ENCODE measurements around the gene TMEM175.
A peak's percentile ranks its signal among the peaks of the same experiment; 100 is the strongest.

TMEM175 gene

DNA sequence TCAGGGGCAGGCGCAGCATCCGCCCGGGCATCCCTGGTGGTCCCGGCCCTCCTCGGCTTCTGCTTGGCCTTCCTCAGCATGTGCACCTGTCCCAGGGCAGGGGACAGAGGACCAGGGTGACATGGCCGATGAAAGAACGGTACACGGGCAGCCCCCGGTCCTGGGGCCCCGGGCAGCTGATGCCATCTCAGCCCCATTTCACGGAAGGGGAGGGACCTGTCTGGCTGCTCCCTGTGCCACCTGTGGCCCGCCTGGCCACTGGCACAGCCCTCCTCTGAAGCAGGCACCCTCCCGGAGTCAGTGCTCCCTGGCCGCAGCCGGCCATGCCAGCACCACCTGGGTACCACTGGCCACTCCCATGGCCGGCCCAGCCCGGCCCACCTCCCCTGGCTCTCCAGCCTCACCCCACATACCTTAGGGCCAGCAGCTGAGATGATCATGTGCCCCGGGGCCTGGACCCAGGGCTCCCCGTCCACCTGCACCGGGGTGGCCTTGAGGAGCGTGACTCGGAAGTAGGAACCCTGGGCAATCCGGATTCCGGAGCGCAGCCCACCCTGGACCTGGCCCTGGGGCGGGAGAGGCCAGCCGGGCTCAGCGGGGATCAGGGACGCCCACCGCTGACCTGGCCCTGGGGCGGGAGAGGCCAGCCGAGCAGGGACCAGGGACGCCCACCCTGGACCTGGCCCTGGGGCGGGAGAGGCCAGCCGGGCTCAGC is 28.5 kb downstream of the TMEM175 start:
- DNase-seq = no peak

DNA sequence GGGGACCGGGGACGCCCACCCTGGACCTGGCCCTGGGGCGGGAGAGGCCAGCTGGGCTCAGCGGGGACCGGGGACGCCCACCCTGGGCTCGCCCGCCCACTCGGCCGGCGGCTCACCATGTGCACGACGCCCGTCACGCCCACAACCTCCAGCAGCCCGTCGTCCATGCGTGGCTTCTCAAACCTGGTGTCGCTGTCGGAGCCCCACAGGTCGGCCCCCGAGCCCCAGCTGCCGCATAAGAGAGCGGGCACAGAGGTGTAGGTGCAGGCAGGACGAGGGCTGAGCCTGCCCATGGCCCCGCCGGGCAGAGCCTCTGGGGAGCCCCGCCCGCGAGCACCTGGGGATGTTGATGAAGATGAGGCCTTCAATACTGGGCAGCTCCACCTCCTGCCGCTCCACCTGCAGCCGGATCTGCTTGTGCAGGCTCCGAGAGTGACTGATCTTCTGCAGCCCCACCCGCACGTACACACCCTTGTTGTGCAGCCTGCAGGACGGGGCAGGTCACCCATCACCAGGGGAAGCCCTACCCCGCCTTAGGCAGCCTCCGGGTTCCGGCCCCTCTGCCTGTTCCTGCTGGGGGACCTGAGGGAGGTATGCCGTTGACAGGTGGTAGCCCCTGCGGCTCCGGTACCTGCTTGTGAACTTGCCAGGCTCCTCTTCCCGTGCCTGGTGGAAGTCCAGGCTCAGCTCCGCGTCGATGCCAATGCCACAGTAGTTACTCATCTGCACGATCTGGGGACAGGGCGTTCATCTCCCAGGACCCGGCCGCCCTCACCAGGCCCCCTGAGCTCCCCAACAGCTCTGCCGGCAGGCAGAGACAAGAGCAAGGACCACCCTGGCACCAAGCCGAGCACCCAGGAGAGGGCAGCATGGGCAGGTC is 29.3 kb downstream of the TMEM175 start:
- DNase-seq = peak; percentile 41

DNA sequence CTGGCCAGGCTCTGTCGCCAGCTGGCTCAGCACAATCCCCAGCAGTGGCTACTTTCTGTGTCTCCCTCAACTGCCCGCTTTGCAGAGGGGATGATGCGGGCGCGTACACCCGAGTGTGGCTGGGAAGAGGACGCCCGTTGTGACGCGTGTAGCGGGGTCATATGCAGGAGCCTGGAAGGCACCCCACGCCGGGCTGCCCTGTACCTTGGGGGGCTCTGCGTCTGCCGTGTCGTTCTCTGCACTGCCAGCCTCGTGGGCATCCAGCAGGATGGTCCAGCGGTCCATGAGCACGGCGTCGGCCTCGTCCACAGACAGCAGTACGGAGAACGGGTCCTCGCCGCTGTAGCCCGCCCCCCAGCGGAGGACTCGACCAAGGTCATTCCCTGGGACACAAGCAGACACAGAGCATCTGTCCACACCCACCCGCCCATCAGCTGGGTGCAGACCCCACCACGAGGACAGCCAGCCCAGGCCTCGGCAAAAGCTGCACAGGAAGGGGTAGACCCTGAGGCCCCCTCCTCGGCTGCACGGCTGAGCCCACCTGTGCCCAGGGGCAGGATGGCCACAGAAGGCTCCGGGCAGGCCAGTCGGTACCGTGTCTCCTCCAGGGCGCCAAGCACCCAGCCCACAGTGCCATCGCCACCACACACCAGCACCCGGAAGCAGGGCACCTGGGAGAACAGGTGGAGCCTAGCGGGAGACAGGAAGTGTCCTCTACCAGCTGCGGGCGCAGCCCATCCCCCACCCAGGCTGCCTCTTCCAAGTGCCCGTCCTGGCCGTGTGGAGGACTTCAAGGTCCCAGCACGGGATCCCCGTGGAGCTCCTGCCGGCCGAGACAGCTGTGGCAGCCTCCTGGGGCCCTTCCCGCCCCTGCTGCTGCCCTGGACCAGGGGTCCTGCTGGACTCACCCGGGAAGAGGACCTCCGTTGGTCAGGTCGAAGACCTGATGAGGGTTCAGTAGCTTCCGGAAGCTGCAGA is 30.3 kb downstream of the TMEM175 start:
- DNase-seq = peak; percentile 60

DNA sequence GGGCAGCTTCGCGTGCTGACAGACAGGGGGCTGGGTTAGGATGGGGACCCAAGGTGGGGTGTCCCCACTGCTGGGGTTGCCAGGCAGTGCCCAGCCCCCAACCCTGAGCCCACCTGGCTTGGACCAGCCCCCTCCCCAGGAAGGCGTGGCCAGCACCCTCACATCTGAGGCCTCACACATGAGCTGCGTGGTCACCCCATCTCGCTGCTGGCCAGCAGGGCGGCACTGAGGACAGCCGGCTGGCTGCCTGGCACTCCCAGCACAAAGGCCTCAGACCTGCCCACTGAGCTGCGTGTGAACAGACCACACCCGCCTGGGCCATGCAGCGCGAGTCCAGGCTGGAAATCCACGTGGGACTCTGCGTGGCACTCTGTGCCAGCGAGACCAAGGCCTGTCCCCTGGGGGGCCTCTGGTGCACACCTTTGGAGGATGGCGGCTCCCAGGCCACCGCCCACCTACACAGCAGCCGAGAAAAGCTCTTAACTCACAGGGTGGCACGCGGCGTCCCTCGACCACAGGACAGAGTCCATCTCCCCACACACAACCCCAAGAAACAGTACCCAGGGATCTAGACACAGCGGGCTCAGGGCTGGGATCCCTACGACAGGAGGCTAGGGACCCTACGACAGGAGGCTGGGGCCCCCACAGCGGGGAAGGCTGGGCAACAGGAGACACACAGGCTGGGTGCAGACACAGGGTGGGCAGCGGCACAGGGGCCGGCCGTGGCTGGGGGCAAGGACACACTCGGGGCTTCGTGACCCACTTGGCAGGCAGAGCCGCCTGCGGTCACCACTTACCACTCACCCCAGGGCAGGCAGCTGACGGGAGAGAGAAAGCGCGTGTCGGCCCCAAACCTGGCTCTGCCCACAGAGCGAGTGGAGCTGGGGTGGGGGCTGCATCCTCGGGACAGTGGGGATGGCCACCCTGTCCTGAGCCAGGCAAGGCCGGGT is 31.3 kb downstream of the TMEM175 start:
- no peak for DNase-seq

DNA sequence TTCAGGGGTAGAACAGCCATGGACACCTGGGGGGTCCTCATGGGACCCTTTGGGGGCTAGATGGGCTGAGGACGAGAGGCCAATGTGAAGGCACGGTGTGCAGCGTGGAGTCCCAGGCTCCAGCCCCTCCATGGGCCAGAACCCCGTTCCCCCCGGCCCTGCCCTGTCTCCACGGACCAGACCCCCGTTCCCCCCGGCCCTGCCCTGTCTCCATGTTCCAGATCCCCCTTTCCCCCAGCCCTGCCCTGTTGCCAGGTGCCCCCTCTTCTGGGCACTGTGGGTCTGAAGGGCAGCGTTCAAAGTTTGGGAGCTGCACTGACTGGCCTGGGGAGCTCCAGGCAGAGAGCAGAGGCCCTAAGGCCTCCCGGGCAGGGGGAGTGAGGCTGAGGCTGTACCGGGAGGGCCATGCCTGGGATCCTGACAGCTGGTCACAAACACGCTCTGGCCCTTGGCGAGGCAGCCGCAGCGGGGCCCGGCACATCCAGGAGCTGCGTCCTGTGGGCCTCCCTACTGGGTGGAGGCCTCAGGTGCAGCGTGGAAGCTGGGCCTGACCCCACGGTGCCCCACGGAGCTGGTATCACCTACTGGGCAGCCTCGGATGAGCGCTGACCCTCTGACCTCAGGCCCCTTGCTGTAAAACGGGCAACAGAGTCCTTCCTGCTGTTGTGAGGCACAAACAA is 32.2 kb downstream of the TMEM175 start:
- DNase-seq = no peak

DNA sequence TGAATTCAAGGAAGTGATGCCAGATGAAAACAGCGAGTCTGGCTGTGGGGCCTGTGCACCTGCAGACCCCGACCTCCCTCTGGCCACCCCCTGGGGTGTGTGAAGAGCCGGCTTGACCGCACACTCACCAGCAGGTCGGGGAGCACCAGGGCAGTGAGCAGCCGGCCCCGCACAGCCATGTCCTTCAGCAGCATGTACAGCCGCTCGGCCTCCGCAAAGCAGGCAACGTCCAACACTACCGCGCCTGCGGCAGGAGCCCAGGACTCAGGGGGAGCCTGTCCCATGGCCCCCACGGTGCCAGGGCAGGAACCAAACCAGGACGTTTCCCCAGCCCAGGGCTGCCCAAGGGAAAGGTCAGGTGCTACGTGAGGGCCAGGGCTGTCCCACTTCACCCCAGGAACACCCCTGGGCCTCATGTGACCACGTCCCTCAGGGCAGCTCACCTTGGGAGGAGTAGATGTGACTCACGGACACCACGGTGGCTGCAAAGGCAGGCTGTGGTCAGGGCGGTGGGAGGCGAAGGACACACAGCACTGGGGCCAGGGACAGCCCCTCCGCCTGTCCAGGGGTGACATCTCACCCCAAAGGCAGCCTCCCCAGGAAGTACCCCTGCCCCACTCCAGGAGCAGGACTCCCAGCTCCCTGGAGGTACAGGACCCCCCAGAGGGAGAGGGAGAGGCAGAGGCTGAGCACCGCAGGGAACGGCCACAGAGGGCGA is 32.9 kb downstream of the TMEM175 start:
- no peak for DNase-seq

DNA sequence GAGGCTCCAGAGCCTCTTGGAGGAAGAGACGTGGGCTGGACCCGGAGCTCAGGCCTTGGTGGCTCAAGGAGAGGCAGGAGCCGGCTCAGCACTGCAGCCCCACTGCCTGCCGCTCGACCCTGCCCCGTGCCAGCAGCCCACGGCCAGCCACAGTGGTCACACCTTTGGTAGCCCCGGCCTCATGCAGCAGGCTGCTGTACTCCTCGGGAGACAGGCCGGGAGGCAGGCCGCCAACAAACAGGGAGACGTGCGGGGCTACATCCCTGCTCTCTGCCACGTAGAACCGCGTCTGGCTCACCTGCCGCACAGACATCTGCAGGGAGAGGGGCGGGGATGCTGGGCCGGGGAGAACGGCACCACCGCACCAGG is 33.5 kb downstream of the TMEM175 start:
- no peak for DNase-seq

DNA sequence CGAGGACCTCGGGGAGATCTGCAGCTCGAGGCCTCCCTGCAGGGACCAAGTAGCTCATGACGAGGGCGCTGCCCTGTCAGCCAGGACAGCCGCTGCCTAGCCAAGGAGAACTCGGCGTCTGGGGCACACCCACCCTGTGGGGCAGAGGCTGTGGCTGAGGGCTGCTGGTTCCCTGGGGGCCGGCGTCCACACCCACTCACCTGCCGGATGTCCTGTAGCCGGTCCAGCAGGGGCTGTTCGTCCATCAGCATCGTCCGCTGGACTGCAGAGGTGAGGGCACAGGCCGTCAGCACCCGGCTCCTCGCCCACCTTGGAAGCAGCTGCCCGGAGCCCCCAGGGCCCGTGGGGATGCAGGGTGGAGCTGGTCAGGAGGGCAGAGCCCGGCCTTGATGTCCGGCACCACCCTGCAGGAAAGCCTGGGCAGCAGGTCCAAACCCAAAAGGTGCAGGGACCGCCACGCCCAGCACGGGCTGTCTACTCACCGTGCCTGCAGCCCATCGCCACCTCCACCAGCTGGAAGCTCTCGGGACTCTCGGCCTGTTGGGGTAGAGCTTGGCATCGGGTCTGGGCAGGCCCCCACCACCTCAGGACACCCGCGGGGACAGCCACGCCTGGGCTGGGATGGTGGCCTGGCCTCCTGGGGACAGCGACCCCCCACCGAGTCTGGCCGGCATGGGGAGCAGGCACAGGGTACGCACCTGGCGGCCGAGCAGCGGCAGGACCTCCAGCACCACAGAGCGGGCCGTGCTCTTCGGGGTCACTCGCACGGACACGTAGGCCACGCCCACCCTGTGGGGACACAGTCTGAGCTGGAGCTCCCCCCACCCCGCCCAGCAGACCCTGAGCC is 34.2 kb downstream of the TMEM175 start:
- DNase-seq = no peak

DNA sequence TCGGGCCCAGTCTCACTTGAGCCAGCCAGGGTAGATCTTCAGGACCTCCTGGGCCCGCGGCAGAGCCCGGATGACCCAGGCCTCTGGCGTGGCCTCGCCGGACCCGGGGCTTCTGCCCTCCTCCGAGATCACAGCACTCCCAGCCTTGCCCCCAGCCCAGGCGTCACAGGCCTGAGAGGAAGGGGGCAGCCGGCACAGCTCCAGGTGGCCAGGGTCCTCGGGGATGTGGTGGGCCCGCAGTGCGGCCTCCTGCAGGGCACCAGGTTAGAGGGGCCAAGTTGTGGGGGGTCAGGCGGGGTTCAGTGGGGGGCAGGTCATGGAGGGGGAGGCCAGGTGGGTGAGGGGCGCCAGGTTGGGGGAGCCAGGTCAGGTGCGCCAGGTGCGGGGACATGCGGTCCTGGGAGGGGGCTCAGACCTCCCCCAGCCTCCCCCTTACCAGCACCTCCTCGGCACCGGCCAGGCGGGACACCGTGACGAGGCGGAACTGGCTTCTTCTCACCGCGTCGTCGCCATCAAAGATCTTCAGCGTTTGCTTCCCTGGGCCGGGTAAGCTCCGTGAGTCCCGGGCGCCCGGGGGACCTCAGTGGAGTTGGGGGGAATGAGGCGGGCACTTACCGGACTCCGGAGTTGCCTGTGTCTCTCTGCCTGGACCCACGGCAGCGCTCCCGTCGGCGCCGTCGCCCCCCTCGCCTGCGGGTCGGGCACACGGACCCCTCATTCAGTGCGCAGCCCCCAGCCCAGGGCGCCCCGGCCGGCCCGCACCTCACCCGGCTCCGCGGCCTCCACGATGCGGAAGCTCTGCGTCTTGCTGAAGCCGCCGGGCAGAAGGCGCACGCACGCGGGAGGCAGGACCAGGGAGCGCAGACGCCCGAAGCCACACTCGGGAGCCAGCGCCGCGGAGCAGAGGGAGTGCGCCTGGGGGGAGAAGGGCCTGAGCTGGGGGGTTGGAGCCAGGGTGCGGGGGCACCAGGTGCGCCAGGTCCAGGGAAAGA is 35.1 kb downstream of the TMEM175 start:
- DNase-seq = no peak

DNA sequence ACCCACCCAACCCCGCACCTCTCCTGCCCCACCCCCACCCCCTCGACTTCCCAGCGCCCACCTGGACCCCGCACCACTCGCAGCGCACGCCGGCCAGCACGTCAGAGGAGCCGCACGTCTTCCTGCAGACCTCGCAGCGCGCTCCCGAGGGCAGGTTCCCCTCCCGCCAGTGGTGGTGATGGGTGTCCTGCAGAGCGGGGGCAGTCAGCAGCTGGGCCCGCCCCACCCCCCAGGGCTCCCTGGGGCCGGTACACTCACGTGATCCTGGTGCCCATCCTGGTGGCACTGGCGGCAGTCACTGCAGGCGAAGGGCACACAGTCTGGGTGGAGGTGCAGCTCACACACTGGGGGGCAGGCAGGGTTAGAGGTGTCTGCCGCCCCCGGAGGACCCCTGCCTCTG is 36.0 kb downstream of the TMEM175 start:
- peak; percentile 35 for DNase-seq

DNA sequence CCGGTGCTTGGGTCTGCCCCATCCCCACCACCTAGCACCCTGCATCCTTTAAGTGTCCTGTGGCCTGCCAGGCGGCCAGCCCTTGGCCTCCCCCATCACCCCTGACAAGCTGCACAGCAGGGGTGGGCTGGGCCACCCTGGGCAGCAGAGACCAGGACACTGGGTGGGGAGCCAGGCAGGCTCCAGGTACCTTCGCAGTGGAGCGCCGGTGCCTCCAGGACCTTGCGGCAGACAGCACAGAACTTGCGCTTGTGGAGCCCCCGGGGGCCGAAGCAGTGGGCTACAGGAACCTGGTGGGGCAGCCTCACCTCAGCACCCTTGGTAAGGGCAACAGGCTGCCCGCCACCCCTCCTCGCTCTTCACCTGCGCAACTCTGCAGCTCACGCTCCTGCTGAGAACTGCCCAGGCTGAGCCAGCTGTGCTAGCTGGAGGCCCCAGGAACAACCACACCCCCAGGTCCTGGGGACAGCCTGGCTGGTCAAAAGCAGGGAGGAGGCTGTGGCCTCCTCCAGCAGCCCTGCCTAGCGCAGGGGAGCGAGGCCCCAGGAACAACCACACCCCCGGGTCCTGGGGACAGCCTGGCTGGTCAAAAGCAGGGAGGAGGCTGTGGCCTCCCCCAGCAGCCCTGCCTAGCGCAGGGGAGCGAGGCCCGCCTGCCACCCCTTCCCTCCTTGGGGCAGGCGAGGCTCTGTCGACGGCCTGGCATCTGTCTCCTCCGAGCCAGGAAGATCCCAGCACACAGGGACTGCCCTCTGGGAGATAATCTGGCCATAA is 36.5 kb downstream of the TMEM175 start:
- peak; percentile 54 for DNase-seq

DNA sequence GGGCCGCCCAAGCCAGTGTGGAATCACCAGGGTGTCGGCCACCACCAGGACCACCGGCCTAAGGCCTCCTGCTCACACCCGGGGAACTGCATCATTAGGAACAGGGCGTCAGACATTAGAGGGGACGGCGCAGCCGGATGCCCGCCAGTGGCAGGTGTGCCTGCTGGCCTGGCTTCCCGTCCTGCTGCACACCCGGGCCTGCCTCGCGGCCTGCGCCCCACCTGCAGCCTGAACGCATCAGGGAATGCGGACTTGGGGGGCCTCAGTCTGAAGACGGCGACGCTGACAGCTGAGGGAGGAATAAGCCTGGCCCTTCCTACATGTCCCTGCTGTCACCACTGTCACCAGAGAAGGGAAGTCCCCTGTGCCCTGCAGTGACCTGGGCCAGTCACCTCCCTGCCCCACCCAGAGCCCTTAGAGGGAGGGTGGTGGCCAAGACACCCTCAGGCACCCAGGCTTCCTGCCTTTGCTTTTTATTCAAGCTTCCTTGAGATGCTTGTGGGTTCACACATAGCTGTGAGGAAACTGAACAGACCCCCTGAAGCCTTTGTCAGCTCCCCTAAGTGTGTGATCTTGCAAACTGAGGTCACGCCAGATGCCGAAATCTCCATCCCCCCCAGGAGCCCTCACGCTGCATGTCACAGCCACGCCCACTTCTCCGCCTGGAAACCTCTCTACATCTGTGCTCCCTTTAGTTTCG is 37.9 kb downstream of the TMEM175 start:
- no peak for DNase-seq

DNA sequence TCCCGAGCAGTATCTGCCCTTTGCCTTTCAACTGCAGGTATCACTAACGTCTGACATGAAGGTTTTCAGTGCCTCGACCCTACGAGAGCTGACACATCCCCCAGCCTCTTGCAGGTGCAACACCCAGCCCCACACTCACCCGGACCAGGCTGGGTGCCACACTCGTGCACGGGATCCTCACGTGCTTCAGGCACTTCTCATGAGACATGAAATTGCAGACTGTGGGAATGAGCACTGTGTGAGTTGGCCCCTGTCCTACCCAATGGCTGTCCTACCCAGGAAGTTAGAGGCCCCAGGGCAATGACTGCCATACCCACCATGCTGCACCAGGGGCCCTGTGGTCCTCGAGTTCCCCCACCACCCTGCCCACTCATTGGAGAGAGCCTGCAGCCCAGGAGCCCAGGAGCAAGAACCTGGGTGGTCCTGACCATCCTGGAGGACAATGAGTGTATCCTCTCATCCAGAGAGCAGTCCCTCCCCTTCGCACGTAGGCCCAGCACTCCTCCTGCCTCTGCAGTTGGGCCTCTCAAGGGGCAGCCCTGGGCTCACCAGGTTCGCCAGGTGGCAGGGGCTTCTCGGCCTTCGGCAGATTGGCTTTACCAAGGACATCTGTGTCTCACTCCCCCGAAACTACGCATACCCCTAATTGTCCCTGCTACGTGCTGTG is 38.7 kb downstream of the TMEM175 start:
- DNase-seq = no peak

DNA sequence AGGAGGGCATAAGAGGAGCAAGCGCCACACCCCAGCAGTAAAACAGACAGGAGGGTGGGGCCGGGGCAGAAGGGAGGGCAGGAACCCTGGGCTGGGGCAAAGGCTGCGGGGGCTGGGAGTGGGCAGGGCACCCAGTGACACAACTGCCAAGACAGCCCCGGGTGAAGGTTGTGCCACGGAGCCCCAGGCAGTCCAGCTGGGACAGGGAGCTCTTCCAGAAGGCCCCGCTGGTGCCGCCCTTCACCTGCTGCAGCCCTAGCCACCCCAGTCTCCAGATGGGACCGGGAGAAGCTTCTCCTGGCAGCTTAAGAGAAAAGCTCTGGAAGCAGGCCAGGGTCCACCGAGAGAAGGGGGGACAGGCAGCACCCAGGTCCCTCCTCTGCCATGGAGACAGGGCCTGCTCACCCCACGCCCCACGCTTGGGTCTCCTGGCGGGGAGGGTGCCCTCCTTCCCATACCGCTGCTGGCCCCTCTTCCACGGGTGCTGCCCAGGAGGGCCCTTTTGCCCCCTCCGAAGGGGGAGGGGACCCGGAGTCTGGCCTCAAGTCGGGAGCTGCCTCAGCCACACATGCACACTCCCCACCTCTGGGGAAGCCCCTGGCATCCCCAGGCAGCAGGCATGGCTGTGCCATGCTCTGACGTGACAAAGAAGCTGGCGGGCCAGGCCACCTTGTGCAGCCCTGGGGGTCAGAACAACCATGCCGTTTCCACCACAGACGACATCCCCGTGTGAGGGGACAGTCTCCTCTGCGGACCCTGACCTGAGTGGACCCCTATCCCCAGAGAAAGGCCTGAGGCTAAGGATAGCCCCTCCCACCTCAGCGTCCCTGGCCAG is 39.6 kb downstream of the TMEM175 start:
- no peak for DNase-seq

Measured in NCI-H146 (cell line).